CD4-positive, alpha-beta memory T cell (primary cell): ENCODE results near the gene IFT74. TPM values are rescaled to one million over a fixed set of nuclear protein-coding genes. Genes with fewer than 3 reads are reported as not detected.
"Not testable (repeated sequence)": the region's sequence is repeated elsewhere in the genome, so short reads cannot be mapped to it uniquely, and the experiment has no call there.

Experiments
- CTCF ChIA-PET: fragments of 350-600 bp; sonication (Branson Sonifier 250); formaldehyde crosslinking; loops from one replicate; lab custom pipeline; 2021; ENCODE audit warnings: inconsistent platforms; ENCODE audit not compliant: partially characterized antibody; lab: Charles Lee
- POLR2A ChIA-PET: fragments of 350-600 bp; sonication (Branson Sonifier 250); formaldehyde crosslinking; loops from one replicate; lab custom pipeline; 2021; ENCODE audit not compliant: partially characterized antibody; lab: Charles Lee
- DNase-seq, 5 donors: peaks; one replicate each; pipeline versions ENCODE4 v3.0.0 to v3.0.0-alpha.2; 2020 to 2022; ENCODE audit warnings: mixed read lengths in 1 of 5
- H3K27ac ChIP-seq: one replicate; pipeline ENCODE4 v1.7.0; 2013; ENCODE audit warnings: low read depth, low read length
- H3K27me3 ChIP-seq: 2 replicates; pipeline ENCODE4 v1.7.0; 2013; ENCODE audit warnings: mild to moderate bottlenecking, low read length, moderate library complexity; ENCODE audit not compliant: insufficient read depth
- H3K36me3 ChIP-seq: 2 replicates; pipeline ENCODE4 v1.7.0; 2013; ENCODE audit warnings: mild to moderate bottlenecking, low read length, moderate library complexity; ENCODE audit not compliant: insufficient read depth
- H3K4me1 ChIP-seq: 2 replicates; pipeline ENCODE4 v1.7.0; 2013; ENCODE audit warnings: mild to moderate bottlenecking, low read length, moderate library complexity; ENCODE audit not compliant: insufficient read depth
- H3K4me3 ChIP-seq, 2 donors: one replicate each; pipeline ENCODE4 v1.7.0; 2013; ENCODE audit warnings: low read length in 2 of 2, mild to moderate bottlenecking in 1 of 2
- H3K9me3 ChIP-seq, 2 donors: one replicate each; pipeline ENCODE4 v1.7.0; 2013; ENCODE audit warnings: low read length in 2 of 2, control low read depth in 1 of 2; ENCODE audit not compliant: control insufficient read depth in 1 of 2
- H3K27ac Mint-ChIP-seq, 7 donors: one replicate each; pipeline ENCODE4 v1.8.0; 2020 to 2021; ENCODE audit warnings: mixed read lengths in 7 of 7, mild to moderate bottlenecking in 6 of 7, inconsistent platforms in 3 of 7, moderate library complexity in 3 of 7
- H3K27me3 Mint-ChIP-seq, 2 donors: one replicate each; pipeline ENCODE4 v1.8.0; 2020 to 2021; ENCODE audit warnings: mixed read lengths in 2 of 2
- H3K36me3 Mint-ChIP-seq, 2 donors: one replicate each; pipeline ENCODE4 v1.8.0; 2020 to 2021; ENCODE audit warnings: mixed read lengths in 2 of 2, inconsistent platforms in 1 of 2, mild to moderate bottlenecking in 1 of 2
- H3K4me1 Mint-ChIP-seq, 4 donors: one replicate each; pipeline ENCODE4 v1.8.0; 2020 to 2021; ENCODE audit warnings: mixed read lengths in 4 of 4, mild to moderate bottlenecking in 1 of 4
- H3K4me3 Mint-ChIP-seq, 8 donors: one replicate each; pipeline ENCODE4 v1.8.0; 2020 to 2021; ENCODE audit warnings: mixed read lengths in 8 of 8, mild to moderate bottlenecking in 7 of 8, moderate library complexity in 6 of 8, inconsistent platforms in 3 of 8
- H3K9me3 Mint-ChIP-seq, 8 donors: one replicate each; pipeline ENCODE4 v1.8.0; 2020 to 2021; ENCODE audit warnings: mixed read lengths in 8 of 8, mild to moderate bottlenecking in 5 of 8, inconsistent platforms in 3 of 8, moderate library complexity in 1 of 8
- intact Hi-C: fragments of 100-400 bp; cut with micrococcal nuclease; formaldehyde crosslinking; loops from one replicate; pipeline ENCODE4 v1.15.1; 2023
- polyA plus RNA-seq, 2 donors: library from polyadenylated mRNA; unstranded; fragments of 300-500 nt; fragmentation: Illumina TruSeq; gene quantifications; one replicate each; pipeline ENCODE4 v1.2.3, GENCODE V29; 2021
- total RNA-seq, 2 experiments: library from RNA; stranded (reverse); gene quantifications; one replicate each; pipeline ENCODE4 v1.2.3, GENCODE V29; 2021

IFT74 gene
- total and polyA plus RNA-seq, 4 experiments from 2014 or later = 5.9 to 10.0 (median 8.9) TPM

DNA sequence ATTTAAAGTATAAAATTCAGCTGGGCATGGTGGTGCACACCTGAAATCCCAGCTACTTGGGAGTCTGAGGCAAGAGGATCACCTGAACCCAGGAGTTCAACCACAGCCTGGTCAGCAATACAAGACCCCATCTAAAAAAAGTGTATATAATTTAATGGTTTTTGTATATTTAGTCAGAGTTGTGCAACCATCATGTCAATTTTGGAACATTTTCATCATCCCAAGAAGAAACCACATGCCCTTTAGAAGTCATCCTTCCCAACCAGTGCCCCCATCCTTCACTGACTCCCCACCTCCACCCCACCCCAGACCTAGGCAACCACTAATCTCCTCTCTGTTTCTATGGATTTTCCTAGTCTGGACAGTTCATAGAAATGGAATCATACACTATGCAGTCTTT lies 134.0 kb downstream of the IFT74 start:
- CTCF ChIA-PET = no interaction called here

DNA sequence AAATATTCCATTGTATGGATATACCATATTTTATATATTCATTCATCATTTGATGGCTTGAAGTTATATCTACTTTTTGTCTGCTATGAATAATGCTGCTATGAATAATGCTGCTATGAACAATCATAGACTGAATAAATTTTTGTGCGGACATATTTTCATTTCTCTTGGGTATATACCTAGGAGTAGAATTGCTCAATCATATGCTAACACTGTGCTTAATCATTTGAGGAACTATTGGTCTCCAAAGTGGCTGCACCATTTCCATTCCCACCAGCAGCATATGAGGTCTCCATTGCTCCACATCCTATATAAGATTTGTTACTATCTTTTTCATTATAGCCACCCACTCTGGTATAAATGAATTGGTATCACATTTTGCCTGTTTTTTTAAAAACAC lies 134.5 kb downstream of the IFT74 start:
- no peak overlapping the region for H3K4me3 Mint-ChIP-seq
- CTCF ChIA-PET = no interaction called here
- H3K4me1 Mint-ChIP-seq = peaks cover 0 to 2% (median under 1%) of the 10 kb centered on the region in 4 donors
- Histone ChIP-seq H3K27ac (no peak overlapping the region), H3K27me3 (no peaks in the 10 kb centered on the region), H3K4me3 (no peak overlapping the region), H3K4me1 (no peaks in the 10 kb centered on the region), H3K36me3 (no peaks in the 10 kb centered on the region), H3K9me3 (no peaks in the 10 kb centered on the region)
- H3K9me3 Mint-ChIP-seq = peaks cover 0 to 5% (median 0%) of the 10 kb centered on the region in 8 donors
- intact Hi-C loops = no loop called here
- no peak for DNase-seq
- no peak overlapping the region for H3K27ac Mint-ChIP-seq
- POLR2A ChIA-PET = no interaction called here
- H3K36me3 Mint-ChIP-seq = no peaks in the 10 kb centered on the region
- peaks cover 11 to 18% of the 10 kb centered on the region in 2 donors for H3K27me3 Mint-ChIP-seq

More for the DNA sequence above, 134.0 kb downstream of the IFT74 start:
- H3K4me1 Mint-ChIP-seq = peaks cover 0 to 2% (median under 1%) of the 10 kb centered on the region in 4 donors
- peaks cover 0 to 5% (median 0%) of the 10 kb centered on the region in 8 donors for H3K9me3 Mint-ChIP-seq
- H3K36me3 Mint-ChIP-seq = no peaks in the 10 kb centered on the region
- H3K27ac Mint-ChIP-seq = no peak overlapping the region
- no peak for DNase-seq
- H3K27me3 ChIP-seq = no peaks in the 10 kb centered on the region
- no peaks in the 10 kb centered on the region for H3K36me3 ChIP-seq
- peaks cover 9 to 16% of the 10 kb centered on the region in 2 donors for H3K27me3 Mint-ChIP-seq
- no peaks in the 10 kb centered on the region for H3K4me1 ChIP-seq
- H3K9me3 ChIP-seq = no peaks in the 10 kb centered on the region
- no peak overlapping the region for H3K4me3 ChIP-seq
- POLR2A ChIA-PET = no interaction called here
- intact Hi-C loops = no loop called here
- no peak overlapping the region for H3K27ac ChIP-seq
- no peak overlapping the region for H3K4me3 Mint-ChIP-seq

GRCh38 chr9:27092496-27092895 lies 136.3 kb downstream of the IFT74 start:
- H3K36me3 ChIP-seq, H3K27ac ChIP-seq, H3K9me3 ChIP-seq, H3K27ac Mint-ChIP-seq, POLR2A ChIA-PET, H3K4me1 Mint-ChIP-seq, H3K36me3 Mint-ChIP-seq, H3K4me3 ChIP-seq, DNase-seq, H3K9me3 Mint-ChIP-seq, H3K27me3 ChIP-seq, intact Hi-C loops, H3K4me3 Mint-ChIP-seq, H3K4me1 ChIP-seq, CTCF ChIA-PET: not testable (repeated sequence)
- peaks cover 13 to 21% of the 10 kb centered on the region in 2 donors for H3K27me3 Mint-ChIP-seq

GRCh38 chr9:27093384-27094067 lies 137.3 kb downstream of the IFT74 start:
- H3K4me3 Mint-ChIP-seq, H3K4me3 ChIP-seq, POLR2A ChIA-PET, H3K27ac Mint-ChIP-seq, H3K36me3 ChIP-seq, H3K9me3 ChIP-seq, H3K36me3 Mint-ChIP-seq, H3K4me1 ChIP-seq, CTCF ChIA-PET, intact Hi-C loops, DNase-seq, H3K27me3 ChIP-seq, H3K27ac ChIP-seq, H3K4me1 Mint-ChIP-seq, H3K9me3 Mint-ChIP-seq: not testable (repeated sequence)
- peaks cover 13 to 21% of the 10 kb centered on the region in 2 donors for H3K27me3 Mint-ChIP-seq

- no peak for DNase-seq
- Histone ChIP-seq H3K9me3 (no peaks in the 10 kb centered on the region), H3K4me3 (no peak overlapping the region), H3K4me1 (no peaks in the 10 kb centered on the region), H3K27ac (no peak overlapping the region), H3K27me3 (no peaks in the 10 kb centered on the region), H3K36me3 (no peaks in the 10 kb centered on the region)
- Mint-ChIP-seq H3K36me3 (no peaks in the 10 kb centered on the region), H3K4me1 (peaks cover 0 to 2% (median under 1%) of the 10 kb centered on the region in 4 donors), H3K9me3 (peaks cover 0 to 6% (median 0%) of the 10 kb centered on the region in 8 donors), H3K27me3 (peaks cover 13 to 21% of the 10 kb centered on the region in 2 donors), H3K4me3 (no peak overlapping the region), H3K27ac (no peak overlapping the region)
- intact Hi-C loops = no loop called here
- ChIA-PET POLR2A (no interaction called here), CTCF (no interaction called here)
Measured at GRCh38 chr9:27094640-27095298, 138.6 kb downstream of the IFT74 start.

- Histone ChIP-seq H3K27ac (no peak overlapping the region), H3K4me1 (no peaks in the 10 kb centered on the region), H3K36me3 (no peaks in the 10 kb centered on the region), H3K4me3 (no peak overlapping the region), H3K27me3 (no peaks in the 10 kb centered on the region), H3K9me3 (no peaks in the 10 kb centered on the region)
- no peak overlapping the region for H3K4me3 Mint-ChIP-seq
- intact Hi-C loops = no loop called here
- ChIA-PET POLR2A (no interaction called here), CTCF (no interaction called here)
- no peaks in the 10 kb centered on the region for H3K9me3 Mint-ChIP-seq
- no peak overlapping the region for H3K27ac Mint-ChIP-seq
- H3K27me3 Mint-ChIP-seq = peaks cover 3 to 5% of the 10 kb centered on the region in 2 donors
- H3K4me1 Mint-ChIP-seq = no peaks in the 10 kb centered on the region
- no peaks in the 10 kb centered on the region for H3K36me3 Mint-ChIP-seq
- DNase-seq = no peak
Measured at GRCh38 chr9:27107241-27107640, 151.0 kb downstream of the IFT74 start.

DNA sequence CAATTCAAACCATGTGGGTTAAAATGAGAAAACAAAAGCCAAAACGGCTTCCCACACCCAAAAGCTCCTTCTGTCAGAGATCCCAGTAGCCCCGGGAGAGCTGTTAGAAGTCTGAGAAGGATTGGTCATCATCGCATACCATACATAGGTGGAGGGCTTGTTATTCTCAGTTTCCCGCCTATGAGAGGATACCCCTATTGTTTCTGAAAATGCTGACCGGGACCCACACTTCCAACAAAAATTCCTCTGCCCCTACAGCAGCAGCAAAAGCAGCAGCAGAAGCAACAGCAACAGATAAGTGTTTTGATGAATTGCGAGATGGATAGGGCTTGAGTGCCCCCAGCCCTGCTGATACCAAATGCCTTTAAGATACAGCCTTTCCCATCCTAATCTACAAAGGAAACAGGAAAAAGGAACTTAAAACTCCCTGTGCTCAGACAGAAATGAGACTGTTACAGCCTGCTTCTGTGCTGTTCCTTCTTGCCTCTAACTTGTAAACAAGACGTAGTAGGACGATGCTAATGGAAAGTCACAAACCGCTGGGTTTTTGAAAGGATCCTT lies 152.8 kb downstream of the IFT74 start, which contains the start of gene TEK:
TSS of gene TEK (plus strand) at position 245 of the 561 bp plus-strand sequence. CDS start 366 bp downstream, outside the sequence.
- Mint-ChIP-seq H3K27ac (no peak within 1 kb of the TSS), H3K36me3 (no peaks in the 10 kb centered on the region)
- POLR2A ChIA-PET = no interaction called here

More for the DNA sequence above, 152.8 kb downstream of the IFT74 start, which contains the start of gene TEK:
- CTCF ChIA-PET = no interaction called here
- Mint-ChIP-seq H3K9me3 (no peaks in the 10 kb centered on the region), H3K4me1 (no peaks in the 10 kb centered on the region), H3K4me3 (no peak within 1 kb of the TSS), H3K27me3 (peaks cover 3 to 9% of the 10 kb centered on the region in 2 donors)
- Histone ChIP-seq H3K4me1 (no peaks in the 10 kb centered on the region), H3K9me3 (no peaks in the 10 kb centered on the region), H3K27ac (no peak within 1 kb of the TSS), H3K36me3 (no peaks in the 10 kb centered on the region), H3K27me3 (no peaks in the 10 kb centered on the region), H3K4me3 (no peak within 1 kb of the TSS)
- DNase-seq = no peak
- intact Hi-C loops = no loop called here
